MM.1S (cell line): ENCODE measurements around the gene ULK2.

ENCODE experiments used
- EZH2 ChIP-seq: fragments of 300-600 bp; sonication (generic); optimal IDR thresholded peaks from 2 replicates; pipeline ENCODE3; 2017; ENCODE audit warnings: low read depth, mild to moderate bottlenecking, antibody characterized with exemption, low read length, mixed read lengths
- EZH2phosphoT487 ChIP-seq: fragments of 300-600 bp; sonication (generic); IDR thresholded peaks from 2 replicates; pipeline ENCODE4 v1.6.1; 2018; ENCODE audit warnings: antibody characterized with exemption, low read length
- TF ChIP-seq, protein P1 (sequence below): fragments of 300-600 bp; sonication (generic); IDR thresholded peaks from 2 replicates; pipeline ENCODE4 v1.5.1; 2016; ENCODE audit warnings: antibody characterized with exemption, low read length, mixed read lengths

DNA sequence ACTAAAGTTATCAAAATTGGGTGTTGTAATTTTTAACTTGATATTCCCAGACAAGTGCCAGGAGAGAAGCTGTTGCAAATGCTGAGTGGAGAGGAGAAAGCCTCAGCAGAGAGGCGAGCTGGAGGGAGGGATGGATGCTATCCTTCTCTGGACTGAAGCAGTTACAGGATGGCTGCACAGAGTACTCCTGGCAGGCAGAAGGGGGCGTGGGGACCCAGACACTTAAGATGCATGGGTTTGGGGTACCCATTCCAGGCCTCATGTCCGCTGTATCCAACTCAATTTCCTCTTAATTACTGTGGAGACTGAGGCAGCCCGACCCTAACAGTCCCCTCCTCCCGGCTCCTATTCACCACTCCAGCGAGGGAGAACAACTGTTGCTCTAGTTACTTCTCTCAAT, 94.2 kb downstream of the ULK2 start:
- TF ChIP-seq, protein P1, sequence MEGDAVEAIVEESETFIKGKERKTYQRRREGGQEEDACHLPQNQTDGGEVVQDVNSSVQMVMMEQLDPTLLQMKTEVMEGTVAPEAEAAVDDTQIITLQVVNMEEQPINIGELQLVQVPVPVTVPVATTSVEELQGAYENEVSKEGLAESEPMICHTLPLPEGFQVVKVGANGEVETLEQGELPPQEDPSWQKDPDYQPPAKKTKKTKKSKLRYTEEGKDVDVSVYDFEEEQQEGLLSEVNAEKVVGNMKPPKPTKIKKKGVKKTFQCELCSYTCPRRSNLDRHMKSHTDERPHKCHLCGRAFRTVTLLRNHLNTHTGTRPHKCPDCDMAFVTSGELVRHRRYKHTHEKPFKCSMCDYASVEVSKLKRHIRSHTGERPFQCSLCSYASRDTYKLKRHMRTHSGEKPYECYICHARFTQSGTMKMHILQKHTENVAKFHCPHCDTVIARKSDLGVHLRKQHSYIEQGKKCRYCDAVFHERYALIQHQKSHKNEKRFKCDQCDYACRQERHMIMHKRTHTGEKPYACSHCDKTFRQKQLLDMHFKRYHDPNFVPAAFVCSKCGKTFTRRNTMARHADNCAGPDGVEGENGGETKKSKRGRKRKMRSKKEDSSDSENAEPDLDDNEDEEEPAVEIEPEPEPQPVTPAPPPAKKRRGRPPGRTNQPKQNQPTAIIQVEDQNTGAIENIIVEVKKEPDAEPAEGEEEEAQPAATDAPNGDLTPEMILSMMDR, result no peak
- TF ChIP-seq EZH2, result no peak
- no peak for TF ChIP-seq EZH2phosphoT487
